PC-9 (cell line): ENCODE results near the gene ABHD18. TPM values are rescaled to one million over a fixed set of nuclear protein-coding genes. Genes with fewer than 3 reads are reported as not detected.
"Not testable (repeated sequence)": the region's sequence is repeated elsewhere in the genome, so short reads cannot be mapped to it uniquely, and the experiment has no call there.

Experiments
- BruUV-seq: library from RNA; stranded (reverse); fragments of 400-500 nt; replicated peaks from 2 replicates; lab custom pipeline; 2021; lab: Mats Ljungman, UMichigan
- CTCF ChIA-PET: fragments of 300-600 bp; sonication (Branson Sonifier 250); formaldehyde crosslinking; loops from one replicate; lab custom pipeline; 2022; ENCODE audit warnings: antibody characterized with exemption; lab: Charles Lee
- POLR2A ChIA-PET: fragments of 300-600 bp; sonication (Branson Sonifier 250); formaldehyde crosslinking; loops from one replicate; lab custom pipeline; 2022; ENCODE audit warnings: antibody characterized with exemption; ENCODE audit not compliant: unreplicated experiment; lab: Charles Lee
- DNase-seq, 2 experiments: peaks; one replicate each; pipeline versions ENCODE4 v3.0.0 to v3.0.0-alpha.2; 2015 to 2022; ENCODE audit warnings: mixed read lengths in 1 of 2
- H2AFZ ChIP-seq: fragments of 200-600 bp; sonication (generic); 2 replicates; pipeline ENCODE4 v1.8.1; 2017; ENCODE audit warnings: antibody characterized with exemption
- H3F3A ChIP-seq: fragments of 200-600 bp; sonication (generic); 2 replicates; pipeline ENCODE4 v1.8.1; 2017; ENCODE audit warnings: antibody characterized with exemption, mild to moderate bottlenecking, low read depth; ENCODE audit not compliant: insufficient read depth
- H3K27ac ChIP-seq: fragments of 200-600 bp; sonication (generic); 2 replicates; pipeline ENCODE4 v1.6.1; 2016; ENCODE audit warnings: mixed run types
- H3K27me3 ChIP-seq: fragments of 200-600 bp; sonication (generic); 2 replicates; pipeline ENCODE4 v1.6.1; 2016; ENCODE audit warnings: low read depth, mixed run types; ENCODE audit not compliant: insufficient read depth
- H3K36me3 ChIP-seq: fragments of 200-600 bp; sonication (generic); 2 replicates; pipeline ENCODE4 v1.6.1; 2016; ENCODE audit warnings: low read depth, mixed run types
- H3K4me1 ChIP-seq: fragments of 200-600 bp; sonication (generic); replicated peaks from 2 replicates; pipeline ENCODE4 v1.6.1; 2016; ENCODE audit warnings: mixed run types; ENCODE audit not compliant: insufficient read depth
- H3K4me2 ChIP-seq: fragments of 200-600 bp; sonication (generic); 2 replicates; pipeline ENCODE4 v1.6.1; 2017; ENCODE audit warnings: mixed run types
- H3K4me3 ChIP-seq: fragments of 200-600 bp; sonication (generic); 2 replicates; pipeline ENCODE4 v1.6.1; 2016; ENCODE audit warnings: mixed run types
- H3K79me2 ChIP-seq: fragments of 200-600 bp; sonication (generic); 2 replicates; pipeline ENCODE4 v1.6.1; 2017; ENCODE audit warnings: low read depth, mixed run types
- H3K9me2 ChIP-seq: fragments of 200-600 bp; sonication (generic); 2 replicates; pipeline ENCODE4 v1.8.1; 2017; ENCODE audit warnings: mild to moderate bottlenecking; ENCODE audit not compliant: insufficient read depth
- H3K9me3 ChIP-seq: fragments of 200-600 bp; sonication (generic); 2 replicates; pipeline ENCODE4 v1.8.1; 2016; ENCODE audit warnings: low read depth; ENCODE audit not compliant: insufficient read depth
- H4K20me1 ChIP-seq: fragments of 200-600 bp; sonication (generic); 2 replicates; pipeline ENCODE4 v1.8.1; 2017; ENCODE audit not compliant: insufficient read depth
- CTCF ChIP-seq: fragments of 200-600 bp; sonication (generic); conservative IDR thresholded peaks from 2 replicates; pipeline ENCODE4 v1.6.1; 2017; ENCODE audit warnings: mixed run types, antibody characterized with exemption, mild to moderate bottlenecking, moderate library complexity
- EZH2 ChIP-seq: fragments of 200-600 bp; sonication (generic); IDR thresholded peaks from 2 replicates; pipeline ENCODE4 v1.8.0; 2017; ENCODE audit warnings: antibody characterized with exemption, low read depth
- intact Hi-C: fragments of 100-400 bp; cut with micrococcal nuclease; formaldehyde crosslinking; loops from one replicate; pipeline ENCODE4 v1.10.0; 2022; ENCODE audit not compliant: unreplicated experiment
- total RNA-seq: library from RNA; stranded (reverse); gene quantifications from 2 replicates; pipeline ENCODE4 v1.2.3, GENCODE V29; 2021

Gene ABHD18
- total RNA-seq, 1 experiment from 2014 or later: 12.4 TPM

GRCh38 chr4:127968586-127968985 lies 3.4 kb downstream of the ABHD18 start:
- TF ChIP-seq CTCF: no peak
- no peak for TF ChIP-seq EZH2
- Histone ChIP-seq H3K9me2 (no peaks in the 10 kb centered on the region), H3K4me3 (no peak overlapping the region), H3K9me3 (no peaks in the 10 kb centered on the region), H3K4me1 (no peaks in the 10 kb centered on the region; the same call in 1 of the 2 replicates), H3K27ac (no peak overlapping the region), H4K20me1 (no peaks in the 10 kb centered on the region), H3K79me2 (peaks cover 19% of the 10 kb centered on the region), H2AFZ (no peak overlapping the region), H3F3A (peaks cover 8% of the 10 kb centered on the region; the same call in 1 of the 2 replicates), H3K4me2 (no peak overlapping the region), H3K36me3 (no peaks in the 10 kb centered on the region), H3K27me3 (no peaks in the 10 kb centered on the region)
- CTCF ChIA-PET: no interaction called here
- no peak for DNase-seq
- intact Hi-C loops: loop anchor here (5.0 kb wide), 1 partner anchor 194 kb away; no protein-coding TSS in a partner anchor
- POLR2A ChIA-PET: no interaction called here
- no TSS peak for BruUV-seq

GRCh38 chr4:127970925-127971324 lies 5.7 kb downstream of the ABHD18 start:
- H3K4me2 ChIP-seq, H3K9me3 ChIP-seq, CTCF ChIA-PET, H3K27me3 ChIP-seq, H4K20me1 ChIP-seq, H3K4me1 ChIP-seq, H2AFZ ChIP-seq, BruUV-seq, intact Hi-C loops, H3K27ac ChIP-seq, H3F3A ChIP-seq, DNase-seq, H3K36me3 ChIP-seq, H3K4me3 ChIP-seq, H3K9me2 ChIP-seq: not testable (repeated sequence)
- H3K79me2 ChIP-seq: peaks cover 10% of the 10 kb centered on the region
- POLR2A ChIA-PET: interaction anchor here (0.6 kb wide), 1 partner anchor 265 kb away, joined by 4 read pairs; no protein-coding TSS in a partner anchor

- H3K4me2 ChIP-seq: no peak overlapping the region
- no peaks in the 10 kb centered on the region for H3K79me2 ChIP-seq
- H3K27me3 ChIP-seq: no peaks in the 10 kb centered on the region
- CTCF ChIA-PET: no interaction called here
- intact Hi-C loops: no loop called here
- no peaks in the 10 kb centered on the region for H3K9me2 ChIP-seq
- no peaks in the 10 kb centered on the region for H4K20me1 ChIP-seq
- no peak for DNase-seq
- H3K9me3 ChIP-seq: no peaks in the 10 kb centered on the region
- H3K4me3 ChIP-seq: no peak overlapping the region
- H3K36me3 ChIP-seq: no peaks in the 10 kb centered on the region; the same call in 1 of the 2 replicates
- POLR2A ChIA-PET: no interaction called here
- H3K4me1 ChIP-seq: no peaks in the 10 kb centered on the region
- no TSS peak for BruUV-seq
- TF ChIP-seq EZH2 (no peak), CTCF (no peak)
- H2AFZ ChIP-seq: no peak overlapping the region
- H3K27ac ChIP-seq: no peak overlapping the region
- H3F3A ChIP-seq: peaks cover 4% of the 10 kb centered on the region; the same call in 1 of the 2 replicates
Measured at GRCh38 chr4:127975121-127975770, 10.0 kb downstream of the ABHD18 start.
